ENCODE measurements around the gene PHLDA1. TPM values are rescaled to one million over a fixed set of nuclear protein-coding genes. Genes with fewer than 3 reads are reported as not detected.
A peak's percentile ranks its signal among the peaks of the same experiment; 100 is the strongest.

Gene PHLDA1
- total RNA-seq, 1 experiment from 2014 or later, result 181 TPM

- peak overlapping the region; percentile 86 for H3K9ac ChIP-seq (ENCODE audit: low read length)
- ChIA-PET POLR2A (ENCODE audit: unreplicated experiment) (interaction anchor here (0.6 kb wide), 1 partner anchor 42 kb away, joined by 3 read pairs; no protein-coding TSS in a partner anchor), CTCF (interaction anchor here (0.6 kb wide), 1 partner anchor 116 kb away, joined by 3 read pairs; no protein-coding TSS in a partner anchor)
- H2AFZ ChIP-seq (ENCODE audit: low read length), result no peak overlapping the region
- peak overlapping the region; percentile 25; the same call in 1 of the 2 replicates for H3K4me3 ChIP-seq (ENCODE audit: low read length)
- intact Hi-C loops (cut with micrococcal nuclease), result loop anchor here (10.0 kb wide), 1 partner anchor 254 kb away; no protein-coding TSS in a partner anchor
- H3K27me3 ChIP-seq (ENCODE audit: low read length), result no peaks in the 10 kb centered on the region
- H3K4me2 ChIP-seq (ENCODE audit: low read length), result peak overlapping the region; percentile 74
- BruUV-seq (replicated peaks), result no TSS peak
- ATAC-seq (peak; percentile 72), DNase-seq (peak; percentile 93)
- no peaks in the 10 kb centered on the region; the same call in 1 of the 2 replicates for H3K79me2 ChIP-seq (ENCODE audit: low read length)
- no peak for TF ChIP-seq CTCF (conservative IDR thresholded peaks at IDR 0.05; ENCODE audit: low read depth, low read length)
- no peak for TF ChIP-seq EZH2 (IDR thresholded peaks at IDR 0.05; ENCODE audit: low read length, unreplicated experiment)
- TF ChIP-seq EZH2phosphoT487 (IDR thresholded peaks at IDR 0.05; ENCODE audit: borderline replicate concordance, low read length), result no peak
- H4K20me1 ChIP-seq (ENCODE audit: low read length), result no peaks in the 10 kb centered on the region
- H3F3A ChIP-seq (ENCODE audit: low read length, unreplicated experiment), result peaks cover 21% of the 10 kb centered on the region
- peak overlapping the region; percentile 99 for H3K27ac ChIP-seq (ENCODE audit: low read length)
- no peaks in the 10 kb centered on the region for H3K9me3 ChIP-seq (ENCODE audit: low read length)
- H3K9me2 ChIP-seq (replicated peaks; ENCODE audit: low read length), result no peaks in the 10 kb centered on the region
- H3K36me3 ChIP-seq (ENCODE audit: low read depth, low read length), result no peaks in the 10 kb centered on the region
- H3K4me1 ChIP-seq (ENCODE audit: insufficient read depth, low read length), result peaks cover 45% of the 10 kb centered on the region
Observed at GRCh38 chr12:75979181-75979580, 52.4 kb downstream of the PHLDA1 start.

GRCh38 chr12:75978677-75979076 lies 52.9 kb downstream of the PHLDA1 start:
- DNase-seq (peak; percentile 18), ATAC-seq (no peak)
- Histone ChIP-seq H3K27ac (ENCODE audit: low read length) (peak overlapping the region; percentile 99), H3K79me2 (ENCODE audit: low read length) (no peaks in the 10 kb centered on the region; the same call in 1 of the 2 replicates), H3K36me3 (ENCODE audit: low read depth, low read length) (no peaks in the 10 kb centered on the region), H3K4me3 (ENCODE audit: low read length) (peak overlapping the region; percentile 25; the same call in 1 of the 2 replicates), H3K4me1 (ENCODE audit: insufficient read depth, low read length) (peaks cover 45% of the 10 kb centered on the region), H3K9me2 (replicated peaks; ENCODE audit: low read length) (no peaks in the 10 kb centered on the region), H3K9me3 (ENCODE audit: low read length) (no peaks in the 10 kb centered on the region), H3F3A (ENCODE audit: low read length, unreplicated experiment) (peaks cover 21% of the 10 kb centered on the region), H3K9ac (ENCODE audit: low read length) (peak overlapping the region; percentile 86), H2AFZ (ENCODE audit: low read length) (no peak overlapping the region), H3K27me3 (ENCODE audit: low read length) (no peaks in the 10 kb centered on the region), H4K20me1 (ENCODE audit: low read length) (no peaks in the 10 kb centered on the region), H3K4me2 (ENCODE audit: low read length) (peak overlapping the region; percentile 74)
- intact Hi-C loops (cut with micrococcal nuclease), result loop anchor here (1.0 to 10.0 kb wide), 8 partner anchors 24 to 418 kb away; no protein-coding TSS in a partner anchor
- TF ChIP-seq EZH2 (IDR thresholded peaks at IDR 0.05; ENCODE audit: low read length, unreplicated experiment) (no peak), EZH2phosphoT487 (IDR thresholded peaks at IDR 0.05; ENCODE audit: borderline replicate concordance, low read length) (no peak), CTCF (conservative IDR thresholded peaks at IDR 0.05; ENCODE audit: low read depth, low read length) (no peak)
- POLR2A ChIA-PET (ENCODE audit: unreplicated experiment), result no interaction called here
- BruUV-seq (replicated peaks), result TSS peak; percentile 93
- CTCF ChIA-PET, result interaction anchor here (0.6 kb wide), 2 partner anchors 116 to 355 kb away, joined by 3 to 4 read pairs; no protein-coding TSS in a partner anchor

All from PC-3 (cell line).